SK-N-SH (cell line): ENCODE measurements around the gene P4HA1. TPM values are rescaled to one million over a fixed set of nuclear protein-coding genes. Genes with fewer than 3 reads are reported as not detected.

Experiments used
- CTCF ChIA-PET: fragments of 300-600, 350-600 bp; formaldehyde crosslinking; extraction: SDS; loops from one replicate; lab custom pipeline; 2021; lab: Yijun Ruan, JAX
- POLR2A ChIA-PET: fragments of 350-600 bp; sonication (Branson Sonifier 250); formaldehyde crosslinking; extraction: SDS; loops from one replicate; lab custom pipeline; 2020; ENCODE audit warnings: antibody characterized with exemption, inconsistent platforms; lab: Yijun Ruan, JAX
- DNase-seq: peaks from one replicate; pipeline ENCODE4 v3.0.0; 2012
- H2AFZ ChIP-seq: fragments of 200-600 bp; sonication (generic); 2 replicates; pipeline ENCODE4 v1.8.1; 2016; ENCODE audit warnings: antibody characterized with exemption, mild to moderate bottlenecking, low read depth
- H3F3A ChIP-seq: fragments of 200-600 bp; sonication (generic); replicated peaks from 2 replicates; pipeline ENCODE3; 2016; ENCODE audit warnings: antibody characterized with exemption, mild to moderate bottlenecking; ENCODE audit not compliant: insufficient read depth
- H3K27ac ChIP-seq, 2 experiments: fragments of 200-500 bp in 1 of 2; fragments of 200-600 bp in 1 of 2; sonication (Bioruptor generic) in 1 of 2; sonication (generic), shearing (Covaris generic) in 1 of 2; 2 replicates each; pipeline versions ENCODE4 v1.5.1 to v1.6.1; 2014 to 2016; ENCODE audit warnings: low read depth in 2 of 2, inconsistent platforms in 1 of 2, low read length in 1 of 2, mild to moderate bottlenecking in 1 of 2, mixed read lengths in 1 of 2
- H3K27me3 ChIP-seq: fragments of 200-600 bp; sonication (generic), shearing (Covaris generic); 2 replicates; pipeline ENCODE4 v1.6.1; 2016; ENCODE audit warnings: mixed run types; ENCODE audit not compliant: insufficient read depth
- H3K36me3 ChIP-seq, 2 experiments: fragments of 200-500 bp in 1 of 2; fragments of 200-600 bp in 1 of 2; sonication (Bioruptor generic) in 1 of 2; sonication (generic) in 1 of 2; replicated peaks in 1 of 2; 2 replicates each; pipeline versions ENCODE3 to v1.5.1; 2014 to 2016; ENCODE audit warnings: low read length in 1 of 2, mild to moderate bottlenecking in 1 of 2; ENCODE audit not compliant: insufficient read depth in 2 of 2, control insufficient read depth in 1 of 2
- H3K4me1 ChIP-seq, 2 experiments: fragments of 200-500 bp in 1 of 2; fragments of 200-600 bp in 1 of 2; sonication (Bioruptor generic) in 1 of 2; sonication (generic), shearing (Covaris generic) in 1 of 2; 2 replicates each; pipeline versions ENCODE4 v1.5.1 to v1.6.1; 2014 to 2016; ENCODE audit warnings: low read depth in 1 of 2, low read length in 1 of 2, mixed run types in 1 of 2; ENCODE audit not compliant: insufficient read depth in 2 of 2, control insufficient read depth in 1 of 2
- H3K4me2 ChIP-seq: fragments of 200-600 bp; sonication (generic), shearing (Covaris generic); 2 replicates; pipeline ENCODE4 v1.6.1; 2017; ENCODE audit warnings: mixed run types
- H3K4me3 ChIP-seq, 2 experiments: fragments of 200-500 bp in 1 of 2; fragments of 200-600 bp in 1 of 2; sonication (Bioruptor generic) in 1 of 2; sonication (generic), shearing (Covaris generic) in 1 of 2; 2 replicates each; pipeline versions ENCODE4 v1.5.1 to v1.8.1; 2014 to 2016; ENCODE audit warnings: low read depth in 2 of 2, inconsistent platforms in 1 of 2, low read length in 1 of 2, mild to moderate bottlenecking in 1 of 2, mixed read lengths in 1 of 2, moderate library complexity in 1 of 2
- H3K79me2 ChIP-seq: fragments of 200-600 bp; sonication (generic); 2 replicates; pipeline ENCODE4 v1.8.1; 2017; ENCODE audit warnings: mild to moderate bottlenecking; ENCODE audit not compliant: insufficient read depth
- H3K9ac ChIP-seq: fragments of 200-600 bp; sonication (generic); 2 replicates; pipeline ENCODE4 v1.6.1; 2017; ENCODE audit warnings: mixed run types
- H3K9me2 ChIP-seq: fragments of 200-600 bp; sonication (generic); 2 replicates; pipeline ENCODE4 v1.6.1; 2017; ENCODE audit warnings: mixed run types
- H3K9me3 ChIP-seq: fragments of 200-600 bp; sonication (generic); 2 replicates; pipeline ENCODE4 v1.6.1; 2017; ENCODE audit warnings: mixed run types, mild to moderate bottlenecking, moderate library complexity
- H4K20me1 ChIP-seq: fragments of 200-600 bp; sonication (generic); 2 replicates; pipeline ENCODE4 v1.6.1; 2017; ENCODE audit warnings: mild to moderate bottlenecking, mixed run types; ENCODE audit not compliant: insufficient read depth
- CTCF ChIP-seq: fragments of 200-600 bp; sonication (generic); IDR thresholded peaks from 2 replicates; pipeline ENCODE4 v1.6.1; 2017; ENCODE audit warnings: antibody characterized with exemption, mild to moderate bottlenecking, moderate library complexity
- EP300 ChIP-seq, 2 experiments: IDR thresholded peaks; 2 replicates each; pipeline versions ENCODE4 v1.4.0 to v1.6.1; 2012; ENCODE audit warnings: borderline replicate concordance in 1 of 2, low read depth in 1 of 2, low read length in 1 of 2
- EZH2phosphoT487 ChIP-seq: fragments of 200-600 bp; sonication (generic); IDR thresholded peaks from 2 replicates; pipeline ENCODE4 v1.6.1; 2017; ENCODE audit warnings: low read depth, mixed run types, mild to moderate bottlenecking, antibody characterized with exemption, moderate library complexity, borderline replicate concordance
- FOXJ3 ChIP-seq: sonication (generic); formaldehyde crosslinking; IDR thresholded peaks from 2 replicates; pipeline ENCODE4 v1.5.1; 2020; ENCODE audit warnings: mild to moderate bottlenecking, missing genetic modification reagents
- FOXM1 ChIP-seq: IDR thresholded peaks from 2 replicates; pipeline ENCODE4 v1.4.0; 2012; ENCODE audit warnings: low read depth, mild to moderate bottlenecking
- GABPA ChIP-seq: IDR thresholded peaks from 2 replicates; pipeline ENCODE4 v1.4.0; 2012; ENCODE audit warnings: low read depth, mild to moderate bottlenecking
- GATA2 ChIP-seq: sonication (generic); formaldehyde crosslinking; IDR thresholded peaks from 2 replicates; pipeline ENCODE4 v1.5.0; 2020; ENCODE audit warnings: mild to moderate bottlenecking, missing genetic modification reagents
- NFIC ChIP-seq: IDR thresholded peaks from 2 replicates; pipeline ENCODE4 v1.4.0; 2012; ENCODE audit warnings: borderline replicate concordance
- POLR2AphosphoS5 ChIP-seq: IDR thresholded peaks from 2 replicates; pipeline ENCODE4 v1.6.1; 2012; ENCODE audit warnings: low read depth, low read length
- RAD21 ChIP-seq: IDR thresholded peaks from 2 replicates; pipeline ENCODE4 v1.6.1; 2012; ENCODE audit warnings: mild to moderate bottlenecking, low read length
- SIN3A ChIP-seq: IDR thresholded peaks from 2 replicates; pipeline ENCODE4 v1.6.1; 2012; ENCODE audit warnings: low read depth, mild to moderate bottlenecking, low read length, moderate library complexity, borderline replicate concordance
- TAF1 ChIP-seq: IDR thresholded peaks from 2 replicates; pipeline ENCODE4 v1.6.1; 2012; ENCODE audit warnings: low read depth, mild to moderate bottlenecking, low read length, moderate library complexity, borderline replicate concordance
- TCF12 ChIP-seq: IDR thresholded peaks from 2 replicates; pipeline ENCODE4 v1.4.0; 2012
- TEAD4 ChIP-seq: IDR thresholded peaks from 2 replicates; pipeline ENCODE4 v1.4.0; 2012; ENCODE audit warnings: mild to moderate bottlenecking, borderline replicate concordance; ENCODE audit not compliant: insufficient read depth
- USF1 ChIP-seq: IDR thresholded peaks from 2 replicates; pipeline ENCODE4 v1.4.0; 2012; ENCODE audit warnings: low read depth, borderline replicate concordance
- USF2 ChIP-seq: fragments of 150-350 bp; IDR thresholded peaks from 2 replicates; pipeline ENCODE4 v1.6.1; 2017; ENCODE audit warnings: antibody characterized with exemption, low read length, low read depth, borderline replicate concordance
- WGBS: methylation state at CpG from one replicate; pipeline ENCODE4 v1.1.6; 2017; ENCODE audit warnings: low lambda C conversion rate; 5-methylcytosine and 5-hydroxymethylcytosine counted together
- polyA plus RNA-seq, 3 experiments: library from polyadenylated mRNA; depleted of rRNA; stranded (reverse); fragments of >200 nt; gene quantifications; 2 replicates each; pipeline ENCODE4 v1.2.3, GENCODE V29; 2012
- TF ChIP-seq, protein P1 (sequence below): IDR thresholded peaks from 2 replicates; pipeline ENCODE4 v1.6.1; 2012; ENCODE audit warnings: mild to moderate bottlenecking, low read depth, low read length, moderate library complexity

P4HA1 gene
- polyA plus RNA-seq, 1 of the 3 experiments (the other 2 are of a cell fraction) = 34.8 TPM

- Histone ChIP-seq H3K9me3 (no peaks in the 10 kb centered on the region), H3F3A (peaks cover 23% of the 10 kb centered on the region), H3K9ac (peak overlapping the region; percentile 0; the same call in 1 of the 2 replicates), H4K20me1 (no peaks in the 10 kb centered on the region), H3K9me2 (no peaks in the 10 kb centered on the region), H3K4me3 (peak overlapping the region in 1 of 2 experiments; percentile 53; a peak in 2 of 4 replicates), H3K36me3 (peaks cover 19 to 35% of the 10 kb centered on the region in 2 experiments), H3K79me2 (peaks cover 67% of the 10 kb centered on the region), H3K4me2 (peak overlapping the region; percentile 68), H3K4me1 (peaks cover 2 to 14% of the 10 kb centered on the region in 2 experiments; a peak in 3 of 4 replicates), H3K27ac (peak overlapping the region; percentile 60 to 71), H3K27me3 (no peaks in the 10 kb centered on the region), H2AFZ (0 out of 2 replicates have a peak overlapping the region, but pooled peaks have one; percentile 13)
- ChIA-PET CTCF (no interaction called here), POLR2A (no interaction called here)
- 67% methylated on average over 6 of the region's 6 CpGs for WGBS
- no peak for DNase-seq
- peak; percentile 34; the same call in 1 of the 2 replicates for TF ChIP-seq NFIC
- peak; percentile 22; the same call in 1 of the 2 replicates for TF ChIP-seq TCF12
- TF ChIP-seq CTCF = no peak
- TF ChIP-seq EP300 (IDR thresholded peaks at IDR 0.05; ENCODE audit: borderline replicate concordance in 1 of 2, low read depth in 1 of 2, low read length in 1 of 2) = peak in 1 of 2 experiments; percentile 67; a peak in 1 of 4 replicates
Measured at GRCh38 chr10:73076360-73077183, 20.1 kb downstream of the P4HA1 start.

DNA sequence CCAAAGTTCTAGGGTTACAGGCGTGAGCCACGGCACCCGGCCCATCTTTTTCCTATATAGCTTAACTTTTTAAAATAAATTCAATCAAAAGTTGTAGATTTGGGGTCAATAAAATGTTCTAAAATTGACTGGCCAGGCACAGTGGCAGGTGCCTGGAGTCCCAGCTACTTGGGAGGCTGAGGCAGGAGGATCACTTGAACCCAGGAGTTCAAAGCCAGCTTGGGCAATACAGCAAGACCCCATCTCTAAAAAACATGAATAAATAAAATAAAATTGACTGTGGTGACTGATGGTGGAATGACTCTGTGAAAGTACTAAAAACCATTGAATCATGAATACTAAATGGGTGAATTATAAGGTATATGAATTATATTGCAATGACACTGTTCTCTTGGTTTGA is 20.8 kb downstream of the P4HA1 start:
- H3K4me1 ChIP-seq = peaks cover 2 to 14% of the 10 kb centered on the region in 2 experiments; a peak in 3 of 4 replicates
- no peaks in the 10 kb centered on the region for H3K9me2 ChIP-seq
- H2AFZ ChIP-seq = no peak overlapping the region
- H3K79me2 ChIP-seq = peaks cover 62% of the 10 kb centered on the region
- H3K9ac ChIP-seq = no peak overlapping the region
- H3K27me3 ChIP-seq = no peaks in the 10 kb centered on the region
- H3K27ac ChIP-seq = no peak overlapping the region
- ChIA-PET POLR2A (no interaction called here), CTCF (no interaction called here)
- DNase-seq = no peak
- peaks cover 23% of the 10 kb centered on the region for H3F3A ChIP-seq
- H3K4me3 ChIP-seq = no peak overlapping the region
- no peaks in the 10 kb centered on the region for H4K20me1 ChIP-seq
- H3K4me2 ChIP-seq = no peak overlapping the region
- H3K36me3 ChIP-seq = peaks cover 26 to 41% of the 10 kb centered on the region in 2 experiments
- H3K9me3 ChIP-seq = no peaks in the 10 kb centered on the region
- 97% methylated on average over 3 of the region's 3 CpGs for WGBS
- TF ChIP-seq, protein P1, sequence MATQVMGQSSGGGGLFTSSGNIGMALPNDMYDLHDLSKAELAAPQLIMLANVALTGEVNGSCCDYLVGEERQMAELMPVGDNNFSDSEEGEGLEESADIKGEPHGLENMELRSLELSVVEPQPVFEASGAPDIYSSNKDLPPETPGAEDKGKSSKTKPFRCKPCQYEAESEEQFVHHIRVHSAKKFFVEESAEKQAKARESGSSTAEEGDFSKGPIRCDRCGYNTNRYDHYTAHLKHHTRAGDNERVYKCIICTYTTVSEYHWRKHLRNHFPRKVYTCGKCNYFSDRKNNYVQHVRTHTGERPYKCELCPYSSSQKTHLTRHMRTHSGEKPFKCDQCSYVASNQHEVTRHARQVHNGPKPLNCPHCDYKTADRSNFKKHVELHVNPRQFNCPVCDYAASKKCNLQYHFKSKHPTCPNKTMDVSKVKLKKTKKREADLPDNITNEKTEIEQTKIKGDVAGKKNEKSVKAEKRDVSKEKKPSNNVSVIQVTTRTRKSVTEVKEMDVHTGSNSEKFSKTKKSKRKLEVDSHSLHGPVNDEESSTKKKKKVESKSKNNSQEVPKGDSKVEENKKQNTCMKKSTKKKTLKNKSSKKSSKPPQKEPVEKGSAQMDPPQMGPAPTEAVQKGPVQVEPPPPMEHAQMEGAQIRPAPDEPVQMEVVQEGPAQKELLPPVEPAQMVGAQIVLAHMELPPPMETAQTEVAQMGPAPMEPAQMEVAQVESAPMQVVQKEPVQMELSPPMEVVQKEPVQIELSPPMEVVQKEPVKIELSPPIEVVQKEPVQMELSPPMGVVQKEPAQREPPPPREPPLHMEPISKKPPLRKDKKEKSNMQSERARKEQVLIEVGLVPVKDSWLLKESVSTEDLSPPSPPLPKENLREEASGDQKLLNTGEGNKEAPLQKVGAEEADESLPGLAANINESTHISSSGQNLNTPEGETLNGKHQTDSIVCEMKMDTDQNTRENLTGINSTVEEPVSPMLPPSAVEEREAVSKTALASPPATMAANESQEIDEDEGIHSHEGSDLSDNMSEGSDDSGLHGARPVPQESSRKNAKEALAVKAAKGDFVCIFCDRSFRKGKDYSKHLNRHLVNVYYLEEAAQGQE = no peak
- TF ChIP-seq RAD21 = no peak
- TF ChIP-seq USF2 = no peak
- TF ChIP-seq FOXM1 = no peak
- TF ChIP-seq GABPA = no peak
- no peak for TF ChIP-seq EZH2phosphoT487
- no peak for TF ChIP-seq SIN3A
- TF ChIP-seq TEAD4 = no peak
- TF ChIP-seq TAF1 = no peak
- no peak for TF ChIP-seq EP300 (IDR thresholded peaks at IDR 0.05; ENCODE audit: borderline replicate concordance in 1 of 2, low read depth in 1 of 2, low read length in 1 of 2)
- no peak for TF ChIP-seq NFIC
- TF ChIP-seq GATA2 (CRISPR knock-in tag) = no peak
- TF ChIP-seq POLR2AphosphoS5 = no peak
- TF ChIP-seq TCF12 = no peak
- TF ChIP-seq USF1 = no peak
- TF ChIP-seq FOXJ3 = no peak
